Left cardiac atrium (tissue), 2 donors: ENCODE results near the gene SPACA5. TPM values are rescaled to one million over a fixed set of nuclear protein-coding genes. Genes with fewer than 3 reads are reported as not detected.

Experiments
- total RNA-seq, 2 donors: library from RNA; stranded (reverse); fragmentation: NEBNext Ultra II Directional; extraction: Animal tissue kit (Norgen Biotek cat#: 25700); gene quantifications; one replicate each; pipeline ENCODE4 v1.2.1, GENCODE V29; 2021
- donor health status: DM: no; HTN: yes; CAD: no; lungs with severe emphysema.
- donor health status: DM: yes; HTN: yes; CAD: no.

The SPACA5 gene
- total RNA-seq, 2 donors from 2014 or later = not detected

Other genes with a start within 250 kb of the SPACA5 start
- 1 to 10 TPM; 7.0 to 7.6 TPM for gene ZNF81, start 170.1 kb upstream of the SPACA5 start, total RNA-seq
- 1 to 10 TPM; 2.7 to 2.9 TPM for gene ZNF182, start 3.0 kb upstream of the SPACA5 start, total RNA-seq
- gene ZNF630, start 64.7 kb downstream of the SPACA5 start, total RNA-seq = 1 to 10 TPM; 1.7 to 2.8 TPM
- gene SPACA5B, start 123.6 kb downstream of the SPACA5 start, total RNA-seq = not detected
- not detected for gene SSX5, start 189.8 kb downstream of the SPACA5 start, total RNA-seq
- gene SSX1, start 248.4 kb downstream of the SPACA5 start, total RNA-seq = not detected